Stimulated activated CD4-positive, alpha-beta T cell treated with anti-CD3 and anti-CD28 coated beads, Interleukin-2, amount 100 ng/mL, for 4 hours (primary cell): ENCODE results near the gene TPGS1.

ENCODE experiments used
- DNase-seq: peaks from one replicate; pipeline ENCODE4 v3.0.0-alpha.2; 2020; ENCODE audit warnings: low read depth

TPGS1 gene, protein sequence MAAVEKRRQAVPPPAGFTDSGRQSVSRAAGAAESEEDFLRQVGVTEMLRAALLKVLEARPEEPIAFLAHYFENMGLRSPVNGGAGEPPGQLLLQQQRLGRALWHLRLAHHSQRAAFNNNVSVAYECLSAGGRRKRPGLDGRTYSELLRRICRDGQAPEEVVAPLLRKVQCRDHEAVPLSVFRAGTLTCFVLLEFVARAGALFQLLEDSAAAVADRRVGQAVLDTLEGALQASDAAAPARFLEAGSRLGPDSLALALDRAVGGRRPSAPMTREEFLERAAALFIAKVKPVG

DNA sequence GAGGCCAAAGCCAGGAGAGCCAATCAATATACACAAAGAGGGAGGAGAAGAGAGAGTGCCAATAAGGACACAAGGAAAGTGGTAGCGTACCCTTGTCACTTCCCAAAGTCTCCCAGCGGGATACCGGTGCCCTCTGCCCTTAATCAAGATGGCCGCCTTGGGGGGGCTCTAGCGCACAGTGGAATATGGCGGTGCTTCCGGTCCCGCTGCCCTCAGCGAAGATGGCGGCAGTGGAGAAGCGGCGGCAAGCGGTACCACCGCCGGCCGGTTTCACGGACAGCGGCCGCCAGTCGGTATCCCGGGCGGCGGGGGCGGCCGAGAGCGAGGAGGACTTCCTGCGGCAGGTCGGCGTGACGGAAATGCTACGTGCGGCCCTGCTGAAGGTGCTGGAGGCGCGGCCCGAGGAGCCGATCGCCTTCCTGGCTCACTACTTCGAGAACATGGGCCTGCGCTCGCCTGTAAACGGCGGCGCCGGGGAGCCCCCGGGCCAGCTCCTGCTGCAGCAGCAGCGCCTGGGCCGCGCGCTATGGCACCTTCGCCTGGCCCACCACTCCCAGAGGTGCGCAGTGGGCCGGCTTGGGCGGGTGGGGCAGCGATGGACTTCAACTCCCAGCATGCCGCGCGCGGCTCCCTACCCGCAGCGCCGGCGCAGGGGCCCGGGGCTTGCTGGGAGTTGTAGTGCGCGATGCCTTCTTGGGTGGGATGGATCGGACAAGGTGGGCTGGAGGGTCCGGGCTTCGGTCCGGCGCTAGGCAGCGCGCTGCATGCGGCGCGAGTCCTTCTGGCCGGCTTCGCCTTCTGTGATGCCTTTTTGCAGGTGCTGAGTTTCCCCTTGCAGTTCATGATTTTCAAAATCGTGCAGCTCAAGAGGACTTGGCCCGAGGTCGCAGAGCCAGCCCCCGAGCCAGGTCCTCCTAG is at the start of gene TPGS1:
Gene TPGS1 (plus strand): TSS at position 212 of the 918 bp plus-strand sequence. CDS start 10 bp downstream, at position 222.
- DNase-seq = peak; percentile 81

DNA sequence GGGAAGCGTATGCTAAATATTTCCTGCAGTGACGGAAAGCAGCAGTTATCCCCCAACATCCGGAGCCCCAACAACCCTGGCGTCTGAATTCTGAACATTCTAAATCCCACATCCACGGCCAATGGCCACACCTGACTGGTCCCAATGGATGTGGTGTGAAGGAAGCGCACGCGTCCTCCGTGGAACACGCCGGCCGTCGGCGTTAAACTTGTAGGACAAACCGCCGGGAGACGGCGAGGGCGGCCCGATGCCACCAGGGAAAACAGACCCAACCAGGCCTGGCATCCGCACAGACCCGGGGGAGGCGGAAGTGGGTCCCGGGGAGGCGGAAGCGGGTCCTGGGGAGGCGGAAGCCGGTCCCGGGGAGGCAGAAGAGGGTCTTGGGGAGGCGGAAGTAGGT is 49.7 kb upstream of the TPGS1 start:
- no peak for DNase-seq

DNA sequence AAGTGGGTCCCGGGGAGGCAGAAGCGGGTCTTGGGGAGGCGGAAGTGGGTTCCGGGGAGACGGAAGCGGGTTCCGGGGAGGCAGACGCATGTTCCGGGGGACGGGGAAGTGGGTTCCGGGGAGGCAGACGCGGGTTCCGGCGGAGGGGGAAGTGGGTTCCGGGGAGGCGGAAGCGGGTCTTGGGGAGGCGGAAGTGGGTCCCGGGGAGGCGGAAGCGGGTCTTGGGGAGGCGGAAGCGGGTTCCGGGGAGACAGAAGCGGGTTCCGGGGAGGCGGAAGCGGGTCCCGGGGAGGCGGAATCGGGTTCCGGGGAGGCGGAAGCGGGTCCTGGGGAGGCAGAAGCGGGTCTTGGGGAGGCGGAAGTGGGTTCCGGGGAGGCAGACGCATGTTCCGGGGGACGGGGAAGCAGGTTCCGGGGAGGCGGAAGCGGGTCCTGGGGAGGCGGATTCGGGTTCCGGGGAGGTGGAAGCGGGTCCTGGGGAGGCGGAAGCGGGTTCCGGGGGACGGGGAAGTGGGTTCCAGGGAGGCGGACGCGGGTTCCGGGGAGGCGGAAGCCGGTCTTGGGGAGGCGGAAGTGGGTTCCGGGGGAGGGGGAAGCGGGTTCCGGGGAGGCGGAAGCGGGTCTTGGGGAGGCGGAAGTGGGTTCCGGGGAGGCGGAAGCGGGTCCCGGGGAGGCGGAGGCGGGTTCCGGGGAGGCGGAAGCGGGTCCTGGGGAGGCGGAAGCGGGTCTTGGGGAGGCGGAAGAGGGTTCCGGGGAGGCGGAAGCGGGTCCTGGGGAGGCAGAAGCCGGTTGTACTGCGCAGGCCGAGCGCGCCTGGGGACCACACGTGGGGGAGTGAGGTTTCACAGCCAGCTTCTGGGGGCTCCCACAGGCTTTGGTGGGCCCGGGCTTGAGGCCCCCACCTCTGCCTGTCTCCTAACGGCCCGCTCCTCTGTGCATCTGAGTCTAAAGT is 48.9 kb upstream of the TPGS1 start:
- DNase-seq = no peak

DNA sequence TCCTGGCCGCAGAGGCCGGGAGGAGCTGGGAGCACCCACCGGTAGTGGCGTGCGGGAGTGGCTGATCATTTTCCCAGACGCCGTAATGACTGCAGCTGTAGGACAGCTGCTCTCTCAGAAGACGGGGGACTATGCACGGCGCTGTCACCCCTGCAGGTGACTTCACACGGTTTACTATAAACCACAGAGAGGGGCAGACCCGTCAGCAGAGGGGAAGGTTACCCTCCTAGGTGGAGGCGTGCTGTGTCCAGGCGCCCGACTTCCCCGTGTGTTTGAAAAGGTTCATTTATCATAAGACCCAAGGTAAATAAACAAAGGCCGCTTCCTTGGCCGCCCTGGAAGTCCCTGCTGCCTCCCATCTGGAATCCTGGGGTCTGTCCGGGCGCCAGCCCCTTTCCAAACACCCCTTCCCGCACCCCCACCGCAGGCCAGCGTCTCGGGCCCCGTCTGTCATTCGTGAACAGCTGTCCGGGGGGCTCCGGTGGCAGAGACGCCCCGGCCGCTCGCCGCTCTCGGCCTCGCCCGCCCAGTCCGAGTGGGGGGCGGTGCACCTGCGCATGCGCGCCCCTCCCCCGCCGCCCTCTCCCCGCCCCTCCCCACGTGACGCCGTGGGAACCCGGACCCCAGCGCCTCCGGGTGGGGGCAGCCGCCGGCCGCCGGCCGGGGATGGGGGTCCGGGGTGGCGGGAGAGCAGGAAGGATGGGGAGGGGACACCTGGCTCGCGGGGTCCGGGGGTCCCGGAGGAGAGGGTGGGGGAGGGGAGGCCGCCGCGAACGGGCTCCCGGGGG is 47.4 kb upstream of the TPGS1 start:
- no peak for DNase-seq

DNA sequence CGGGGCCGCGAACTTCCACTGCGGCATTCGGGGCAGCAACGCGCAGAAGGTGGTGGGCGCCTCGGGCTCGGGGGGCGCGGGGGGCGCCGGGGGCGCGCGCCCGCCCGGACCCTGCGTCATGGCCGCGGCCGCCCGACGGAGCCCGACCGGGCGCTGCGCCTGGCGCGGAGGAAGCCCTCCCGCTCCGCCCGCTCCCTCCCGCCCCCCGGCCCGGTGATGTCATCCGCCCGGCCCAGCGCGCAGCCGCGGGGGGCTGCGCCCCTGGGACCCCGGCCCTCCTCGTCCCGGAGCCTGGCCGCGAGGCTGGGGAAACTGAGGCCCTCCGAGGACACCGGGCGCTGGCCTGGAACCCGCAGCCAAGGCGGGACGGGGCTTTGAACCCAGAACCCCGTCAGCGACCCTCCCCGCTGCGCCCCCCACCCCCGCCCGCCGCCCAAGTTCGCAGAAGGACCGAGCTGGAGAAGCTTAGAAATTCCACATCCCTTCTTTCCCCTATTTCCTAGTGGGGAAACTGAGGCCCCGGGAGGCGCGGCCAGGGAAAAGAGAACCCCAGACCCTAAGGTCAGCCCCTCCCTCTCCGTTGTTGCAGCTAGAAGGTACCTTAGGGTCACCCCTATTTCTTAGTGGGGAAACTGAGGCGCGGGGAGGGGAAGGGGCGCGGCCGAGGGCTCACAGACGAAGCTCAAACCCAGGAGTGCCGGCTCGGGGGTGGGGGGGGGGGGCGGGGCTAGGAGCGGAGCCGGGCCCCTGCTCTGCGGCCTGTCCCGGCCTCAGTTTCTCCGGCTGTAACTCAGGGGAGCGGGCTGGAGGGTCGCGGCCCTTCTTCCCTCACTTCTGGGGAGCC is 46.2 kb upstream of the TPGS1 start, which contains the start of gene SHC2:
Gene SHC2 (minus strand): TSS at position 157 of the 844 bp plus-strand sequence. CDS start 37 bp downstream, at position 120.
- DNase-seq = no peak

DNA sequence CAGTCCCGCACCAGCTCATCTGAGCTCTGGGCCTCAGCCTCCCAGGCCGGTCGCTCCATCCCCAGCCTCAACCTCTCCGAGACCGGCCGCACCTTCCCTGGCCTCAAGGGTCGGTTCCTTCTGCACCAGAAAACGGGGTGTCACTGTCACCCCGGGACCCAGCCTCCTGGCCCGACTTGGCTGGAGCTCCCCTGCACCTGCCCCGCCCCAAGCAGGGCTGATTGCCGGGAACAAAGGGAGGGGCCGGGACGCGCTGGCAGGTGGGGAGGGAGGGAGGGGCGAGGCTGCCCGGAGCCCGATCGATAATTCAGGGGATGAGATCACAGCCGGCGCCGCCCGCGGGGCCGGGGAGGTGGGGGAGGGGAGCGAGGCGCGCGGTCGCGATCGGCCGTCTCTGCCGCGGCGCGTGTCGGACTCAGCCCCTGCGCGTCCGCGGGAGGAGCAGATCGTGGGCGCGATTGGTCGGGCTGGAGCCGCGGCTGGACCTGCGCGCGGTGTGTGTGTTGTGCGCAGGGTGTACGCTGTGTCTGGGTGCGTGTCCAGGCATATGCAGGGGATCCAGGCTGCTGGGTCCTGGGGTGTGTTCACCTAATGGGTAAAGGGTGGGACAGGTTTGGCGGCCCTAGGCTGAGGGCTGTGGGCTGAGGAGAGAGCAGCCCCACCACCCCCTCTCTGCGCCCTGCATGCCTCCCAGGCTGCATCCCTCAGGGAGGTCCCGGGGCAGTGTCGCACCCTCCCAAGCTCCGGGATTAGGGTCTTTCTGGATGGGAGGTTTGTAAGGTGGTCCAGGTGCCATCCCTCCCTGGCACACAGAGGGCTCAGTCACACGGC is 45.4 kb upstream of the TPGS1 start:
- no peak for DNase-seq

DNA sequence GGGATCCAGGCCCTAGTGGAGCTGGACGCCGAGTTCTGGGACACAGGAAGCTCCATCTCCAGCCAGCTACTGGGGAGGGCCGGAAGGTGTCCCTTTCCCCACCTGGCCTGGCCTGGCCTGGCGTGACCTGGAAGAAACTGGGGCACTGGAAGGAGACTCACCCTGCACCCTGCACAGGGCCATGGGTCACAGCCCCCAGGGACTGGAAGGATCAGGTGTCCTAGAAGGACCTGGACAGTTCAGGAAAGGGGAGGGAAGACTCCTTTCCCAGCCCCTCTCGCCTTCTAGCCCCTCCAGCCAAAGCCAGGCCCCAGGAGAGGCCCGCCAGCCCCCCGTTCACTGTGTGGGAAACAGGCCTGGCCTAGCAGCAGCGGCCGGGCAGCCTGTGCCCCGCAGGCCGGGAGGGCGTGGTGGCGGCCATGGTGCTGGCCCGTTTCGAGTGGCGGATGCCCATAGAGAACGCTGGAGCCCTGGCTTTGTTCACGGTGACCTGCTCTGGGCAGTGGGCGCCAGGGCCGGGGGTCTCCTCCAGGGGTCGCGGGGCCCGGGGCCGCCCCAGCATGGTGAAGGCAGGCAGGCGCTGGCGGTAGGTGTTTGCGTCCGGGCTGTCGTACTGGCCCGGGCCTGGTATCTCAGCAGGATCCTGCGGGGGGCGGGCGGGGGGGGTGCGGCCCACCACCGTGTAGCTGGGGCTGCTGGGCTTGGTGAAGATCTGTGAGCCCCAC is 43.7 kb upstream of the TPGS1 start:
- DNase-seq = no peak

DNA sequence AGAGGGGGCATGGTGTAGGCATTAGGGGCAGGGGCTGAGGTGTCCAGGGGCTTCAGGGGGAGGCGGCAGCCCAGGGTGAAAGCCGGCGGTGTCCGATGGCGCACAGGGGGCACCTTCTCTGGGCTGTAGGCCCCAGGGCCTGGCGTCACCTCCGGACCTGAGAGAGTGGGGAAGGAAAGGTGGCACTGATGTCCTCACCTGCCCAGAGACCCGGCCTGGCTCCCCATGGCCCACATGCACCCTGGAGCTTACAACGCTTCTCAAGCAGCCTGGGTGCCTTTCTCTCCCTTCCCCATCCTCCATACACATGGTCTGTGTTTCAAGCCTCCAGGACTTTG is 43.1 kb upstream of the TPGS1 start:
- no peak for DNase-seq

DNA sequence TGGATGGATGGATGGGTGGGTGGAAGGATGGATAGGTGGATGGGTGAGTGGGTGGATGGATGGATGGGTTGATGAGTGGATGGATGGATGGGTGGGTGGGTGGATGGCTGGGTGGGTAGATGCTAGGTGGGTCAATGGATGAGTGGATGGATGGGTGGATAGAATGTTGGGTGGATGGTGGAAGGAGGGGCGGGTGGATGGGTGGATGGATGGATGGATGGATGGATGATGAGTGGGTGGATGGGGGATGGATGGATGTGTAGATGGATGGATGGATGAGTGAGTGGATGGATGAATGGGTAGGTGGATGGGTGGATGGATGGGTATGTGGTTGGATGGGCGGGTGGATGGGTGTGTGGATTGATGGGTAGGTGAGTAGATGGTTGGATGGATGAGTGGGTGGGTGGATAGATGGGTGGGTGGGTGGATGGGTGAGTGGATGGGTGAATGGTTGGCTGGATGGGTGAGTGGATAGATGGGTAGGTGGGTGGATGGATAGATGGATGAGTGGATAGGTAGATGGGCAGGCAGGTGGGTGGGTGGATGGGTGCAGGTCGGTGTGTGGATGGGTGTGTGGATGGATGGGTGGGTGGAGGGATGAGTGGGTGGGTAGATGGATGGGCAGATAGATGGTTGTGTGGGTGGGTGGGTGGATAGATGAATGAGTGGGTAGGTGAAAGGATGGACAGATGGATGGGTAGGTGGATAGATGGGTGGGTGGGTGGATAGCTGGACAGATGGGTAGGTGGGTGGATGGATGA is 42.1 kb upstream of the TPGS1 start:
- DNase-seq = no peak

DNA sequence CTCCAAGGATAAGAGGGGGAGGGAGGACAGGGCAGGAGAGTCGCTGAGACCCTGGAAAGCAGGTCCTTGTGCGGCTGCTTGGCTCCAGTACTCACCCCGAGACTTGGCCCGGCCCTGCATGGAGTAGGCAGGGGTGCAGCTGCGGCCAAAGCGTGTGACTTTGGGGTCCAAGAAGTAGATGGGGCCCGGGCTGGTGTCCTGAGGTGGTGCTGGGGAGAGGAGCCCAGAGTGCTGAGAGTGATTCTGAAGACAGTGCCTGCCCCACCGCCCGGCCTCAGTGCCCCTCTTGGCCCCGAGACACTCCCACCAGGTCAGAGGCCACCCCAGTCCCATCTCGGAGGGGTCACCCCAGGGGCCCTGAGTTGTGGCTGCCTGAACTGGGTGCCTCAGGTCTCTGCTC is 39.7 kb upstream of the TPGS1 start:
- no peak for DNase-seq

DNA sequence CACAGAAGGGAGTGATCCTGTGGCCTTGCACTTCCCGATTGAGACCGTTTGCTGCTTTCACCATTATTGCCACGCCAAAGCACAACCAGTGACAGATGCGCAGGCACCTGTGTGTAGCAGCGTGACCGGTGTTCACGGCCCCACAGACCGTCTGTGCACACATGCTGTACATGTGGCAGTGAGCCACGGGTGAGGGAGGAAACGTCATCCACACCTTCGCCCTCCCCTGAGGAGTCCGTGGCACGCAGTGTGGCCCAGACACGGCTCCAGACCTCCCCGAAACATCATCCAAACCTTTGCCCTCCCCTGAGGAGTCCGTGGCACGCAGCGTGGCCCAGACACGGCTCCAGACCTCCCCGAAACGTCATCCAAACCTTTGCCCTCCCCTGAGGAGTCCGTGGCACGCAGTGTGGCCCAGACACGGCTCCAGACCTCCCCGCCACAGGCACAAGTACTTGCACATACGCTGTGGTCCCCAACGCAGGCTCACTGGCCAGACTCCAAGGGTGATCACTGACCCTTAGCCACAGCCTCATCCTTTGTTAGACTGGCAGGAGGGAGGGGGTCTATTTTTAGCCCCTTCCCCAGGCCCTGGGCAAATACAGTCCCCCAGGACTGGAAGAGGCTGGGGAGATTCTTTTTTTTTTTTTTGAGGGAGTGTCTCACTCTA is 38.6 kb upstream of the TPGS1 start:
- DNase-seq = no peak

DNA sequence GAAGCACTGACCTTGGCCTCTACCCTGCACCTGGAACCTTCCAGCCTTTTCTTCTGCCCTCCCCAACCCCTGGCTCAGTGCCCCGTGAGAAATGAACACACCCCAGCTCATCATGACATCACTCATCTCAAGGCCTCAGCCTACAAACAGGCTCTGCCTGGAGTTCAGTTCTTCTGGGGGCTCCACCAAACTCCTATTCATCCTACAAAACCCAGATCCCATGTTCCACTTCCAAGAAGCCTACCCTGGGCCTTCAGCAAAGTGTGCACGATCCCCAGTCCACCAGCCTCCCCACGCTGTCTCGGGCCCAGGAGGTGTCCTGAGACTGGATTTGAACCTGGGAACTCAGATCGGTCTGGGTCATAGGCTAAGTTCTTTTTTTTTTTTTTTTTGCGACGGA is 37.5 kb upstream of the TPGS1 start:
- DNase-seq = no peak

DNA sequence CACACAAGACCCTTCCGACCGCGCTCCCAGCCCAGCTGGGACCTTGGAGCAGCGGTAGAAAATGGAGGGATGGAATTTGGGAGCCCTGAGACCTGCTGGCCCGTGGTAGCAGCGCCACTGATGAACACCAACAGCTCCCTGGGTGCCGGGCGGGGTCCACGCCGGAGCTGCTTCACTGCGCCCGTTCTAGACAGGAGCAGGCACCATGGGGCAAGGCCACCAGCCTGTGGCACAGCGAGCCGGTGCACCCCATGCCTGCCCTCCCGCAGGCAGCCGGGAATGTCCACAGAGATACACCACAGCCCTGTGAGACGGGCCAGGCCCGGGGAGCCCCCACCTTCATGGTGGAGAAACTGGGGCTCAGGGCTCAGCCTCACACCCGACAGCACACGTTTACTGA is 36.6 kb upstream of the TPGS1 start:
- no peak for DNase-seq

DNA sequence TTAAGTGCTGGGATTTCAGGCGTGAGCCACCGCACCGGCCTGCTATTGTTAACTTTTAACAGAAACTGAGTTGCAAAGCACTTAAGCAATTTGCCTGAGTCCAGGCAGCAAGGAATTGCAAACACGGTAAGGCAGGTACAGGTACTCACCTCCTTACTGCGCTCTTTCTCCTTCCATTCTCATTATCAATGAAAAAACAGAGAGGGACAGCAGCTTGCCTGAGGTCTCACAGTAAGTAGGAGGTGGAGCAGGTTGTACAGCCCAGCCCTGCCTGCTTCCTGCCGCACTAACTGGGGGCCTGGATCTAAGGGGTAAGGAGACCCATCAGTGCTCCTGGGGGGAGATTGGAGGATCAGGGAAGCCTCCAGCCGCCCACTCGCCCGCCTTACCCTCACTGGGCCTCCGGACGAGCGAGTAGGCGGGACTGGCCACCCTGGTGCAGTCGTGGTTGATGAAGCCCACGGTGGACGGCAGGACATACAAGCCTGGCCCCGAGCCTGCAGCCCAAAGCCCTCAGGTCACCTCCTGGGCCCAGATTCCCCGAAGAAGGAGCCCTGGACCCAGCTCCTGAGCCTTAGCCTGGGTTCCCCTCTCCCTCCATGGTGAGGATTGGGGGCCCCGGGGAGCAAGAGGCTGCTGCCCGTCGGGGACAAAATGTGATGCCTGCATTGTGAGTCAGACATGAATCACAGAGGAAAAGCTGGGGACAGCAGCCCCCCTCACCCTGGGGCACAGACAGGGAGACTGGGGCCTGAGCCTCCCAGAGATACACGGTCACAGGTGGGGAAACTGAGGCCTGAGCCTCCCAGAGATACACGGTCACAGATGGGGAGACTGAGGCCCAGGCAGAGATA is 35.1 kb upstream of the TPGS1 start:
- no peak for DNase-seq

DNA sequence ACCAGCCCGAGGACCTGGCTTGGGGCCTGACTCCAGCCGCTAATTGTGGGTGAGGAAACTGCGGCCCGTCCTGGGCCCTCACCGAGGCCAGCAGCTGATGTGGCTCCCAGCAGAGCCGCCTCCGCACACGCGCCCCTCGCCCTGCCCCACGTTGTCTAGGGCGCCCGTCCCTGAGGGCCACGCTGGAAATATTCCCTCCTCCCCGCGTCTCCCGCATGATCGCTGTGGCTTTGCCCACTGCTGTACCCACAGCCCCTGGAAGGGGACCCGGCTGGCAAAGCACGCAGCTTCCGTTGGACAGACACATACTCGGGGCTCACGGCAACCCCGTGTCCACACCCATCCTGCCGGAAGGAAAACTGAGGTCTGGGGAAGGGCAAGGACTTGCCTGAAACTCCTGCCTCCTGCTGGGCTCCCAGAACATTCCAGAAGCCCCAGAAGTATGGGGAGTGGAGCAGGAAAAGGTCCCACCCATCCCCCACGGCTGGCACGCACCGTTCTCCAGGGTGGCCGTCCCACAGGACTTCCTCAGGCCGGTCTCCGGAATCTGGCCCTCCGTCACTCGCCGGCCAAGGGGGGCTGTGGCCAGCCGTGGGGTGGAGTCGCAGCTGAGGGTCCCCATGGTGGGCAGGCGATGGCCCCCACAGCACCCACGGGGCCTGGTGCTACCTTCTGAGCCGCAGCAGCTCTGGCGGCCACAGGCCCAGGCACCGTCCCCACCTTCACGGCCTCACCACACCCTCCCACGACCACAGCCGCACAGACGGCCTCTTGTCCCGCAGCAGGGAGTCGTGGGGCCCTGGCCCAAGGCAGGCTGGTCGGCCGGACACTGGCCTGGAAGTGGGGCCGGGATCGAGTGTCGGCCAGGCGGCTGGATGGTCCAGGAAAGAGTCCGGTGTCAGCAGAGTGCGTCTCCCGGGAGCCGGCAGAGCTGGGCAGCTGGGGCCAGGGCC is 32.9 kb upstream of the TPGS1 start:
- DNase-seq = no peak
